ENCODE measurements around the gene MRGPRG.

GRCh38 chr11:3188496-3189195 lies 30.0 kb downstream of the MRGPRG start:
- TF ChIP-seq CTCF (conservative IDR thresholded peaks at IDR 0.05) (no peak), EZH2 (IDR thresholded peaks at IDR 0.05; ENCODE audit: low read depth) (no peak)

Data from PC-9 (cell line).